Activated CD8-positive, alpha-beta memory T cell treated with anti-CD3 and anti-CD28 coated beads, Interleukin-2, amount 10 ng/mL, durations not matched to agents 7 days and 5 days (primary cell): ENCODE data around the gene TUT7. TPM values are rescaled to one million over a fixed set of nuclear protein-coding genes. Genes with fewer than 3 reads are reported as not detected.
A peak's percentile ranks its signal among the peaks of the same experiment; 100 is the strongest.

Experiments
- ATAC-seq: fragments of 150-1000 bp; cut with Tn5 transposase; one replicate; pipeline ENCODE4 v1.10.0; 2021; ENCODE audit warnings: moderate library complexity
- CTCF ChIA-PET: fragments of 350-600 bp; sonication (Branson Sonifier 250); formaldehyde crosslinking; loops from one replicate; lab custom pipeline; 2021; ENCODE audit warnings: antibody characterized with exemption; lab: Charles Lee
- DNase-seq: peaks from one replicate; pipeline ENCODE4 v3.0.0-alpha.2; 2020
- H3K27ac Mint-ChIP-seq: one replicate; pipeline ENCODE4 v1.8.0; 2021; ENCODE audit warnings: mild to moderate bottlenecking, mixed read lengths
- H3K27me3 Mint-ChIP-seq: one replicate; pipeline ENCODE4 v1.8.0; 2021; ENCODE audit warnings: mixed read lengths
- H3K36me3 Mint-ChIP-seq: one replicate; pipeline ENCODE4 v1.8.0; 2021; ENCODE audit warnings: mild to moderate bottlenecking, mixed read lengths
- H3K4me1 Mint-ChIP-seq: one replicate; pipeline ENCODE4 v1.8.0; 2021; ENCODE audit warnings: mixed read lengths
- H3K4me3 Mint-ChIP-seq: one replicate; pipeline ENCODE4 v1.8.0; 2021; ENCODE audit warnings: mild to moderate bottlenecking, moderate library complexity, mixed read lengths
- H3K9me3 Mint-ChIP-seq: one replicate; pipeline ENCODE4 v1.8.0; 2022; ENCODE audit warnings: low read depth, mixed read lengths
- total RNA-seq, 2 experiments: library from RNA; stranded (reverse); gene quantifications; one replicate each; pipeline ENCODE4 v1.2.3, GENCODE V29; 2021

TUT7 gene
- total RNA-seq, 2 experiments from 2014 or later: 44.9 to 46.7 TPM

- ATAC-seq (peak; percentile 41), DNase-seq (no peak)
- H3K4me3 Mint-ChIP-seq: peak overlapping the region; percentile 82
These were observed 71.2 kb downstream of the TUT7 start for GRCh38 chr9:86282979-86283535.

DNA sequence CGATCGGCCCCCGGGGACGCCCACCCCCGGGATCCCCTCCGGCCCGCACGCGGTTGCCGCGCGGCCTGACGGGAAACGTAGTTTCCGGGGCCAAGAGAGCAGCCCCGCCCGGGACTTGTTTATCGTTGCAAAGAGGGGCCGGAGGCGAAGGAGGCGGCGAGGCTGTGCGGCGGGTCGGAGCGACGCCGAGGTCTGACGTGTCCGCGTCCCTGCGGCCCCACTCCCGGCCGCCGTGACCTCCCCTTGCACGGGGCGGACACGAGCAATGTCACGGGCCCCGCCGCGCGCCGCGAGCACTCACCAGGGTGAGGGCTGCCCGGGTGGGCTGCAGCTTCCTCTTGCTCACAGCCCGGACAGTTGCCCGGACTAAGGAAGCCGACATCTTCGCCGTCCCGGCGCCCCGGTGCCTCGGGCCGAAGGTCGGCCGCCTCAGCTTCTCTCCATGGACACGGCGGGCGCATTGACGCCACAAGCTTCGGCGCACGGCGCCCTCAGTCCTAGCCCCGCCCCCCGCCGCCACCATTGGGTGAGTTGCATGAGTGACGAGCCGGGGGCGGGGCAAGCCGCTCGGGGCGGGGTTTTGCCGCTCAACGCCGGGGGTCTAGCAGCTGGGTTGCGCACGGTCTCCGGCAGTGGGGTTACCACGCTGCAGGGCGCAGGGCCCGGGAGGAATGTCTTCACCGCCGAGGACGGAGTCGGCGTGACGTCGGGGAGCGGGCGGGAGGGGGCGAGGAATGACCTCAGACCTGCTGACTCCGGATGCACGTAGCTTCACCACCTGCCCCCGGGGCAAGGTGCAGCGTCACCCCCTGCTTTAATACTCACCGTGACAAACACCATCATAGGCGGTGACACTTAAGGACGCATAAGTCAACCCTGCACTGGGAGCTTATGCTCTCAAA lies 71.9 kb downstream of the TUT7 start, which contains the start of gene ISCA1:
TSS of gene ISCA1 (minus strand) at position 462 of the 902 bp plus-strand sequence. CDS start at position 382, 80 bp downstream.
- ATAC-seq (peak; percentile 86), DNase-seq (peak; percentile 98)
- Mint-ChIP-seq H3K27ac (peak within 1 kb of the TSS; percentile 88), H3K36me3 (peaks cover 6% of the 10 kb centered on the region), H3K4me3 (peak within 1 kb of the TSS; percentile 82), H3K9me3 (no peaks in the 10 kb centered on the region), H3K4me1 (peaks cover 42% of the 10 kb centered on the region), H3K27me3 (no peaks in the 10 kb centered on the region)
- CTCF ChIA-PET: interaction anchor here (0.7 to 1.1 kb wide), 3 partner anchors 17 to 52 kb away, joined by 3 read pairs; no protein-coding TSS in a partner anchor

More at GRCh38 chr9:86282979-86283535, 71.2 kb downstream of the TUT7 start:
- Mint-ChIP-seq H3K36me3 (peaks cover 9% of the 10 kb centered on the region), H3K27ac (peak overlapping the region; percentile 88), H3K4me1 (peaks cover 39% of the 10 kb centered on the region), H3K9me3 (no peaks in the 10 kb centered on the region), H3K27me3 (no peaks in the 10 kb centered on the region)
- CTCF ChIA-PET: interaction anchor here (0.7 to 1.1 kb wide), 3 partner anchors 16 to 51 kb away, joined by 3 read pairs; no protein-coding TSS in a partner anchor

DNA sequence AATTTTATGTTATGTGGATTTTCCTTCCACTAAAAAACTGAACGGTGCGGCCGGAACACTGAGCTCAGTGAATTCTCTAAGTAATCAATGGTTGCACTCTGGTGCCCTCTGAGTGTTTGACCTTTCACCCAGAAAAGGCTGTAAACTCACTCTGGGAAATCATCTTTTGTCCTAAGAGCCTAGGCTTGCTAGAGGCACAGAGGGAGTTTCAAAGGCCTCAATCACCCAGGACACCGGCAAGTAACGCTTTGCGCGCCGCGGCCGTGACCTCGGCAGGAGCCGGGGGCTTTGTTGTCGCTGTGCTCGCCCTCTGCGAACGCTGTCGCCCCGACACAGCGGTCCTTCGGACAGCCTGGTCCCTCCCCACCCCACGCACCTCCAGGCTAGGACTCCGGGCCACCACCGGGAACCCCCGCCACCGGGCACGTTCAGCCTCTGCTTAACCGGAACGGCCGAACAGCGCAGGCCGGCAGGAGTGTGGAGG lies 72.6 kb downstream of the TUT7 start:
- Mint-ChIP-seq H3K27ac (peak overlapping the region; percentile 88), H3K36me3 (peaks cover 8% of the 10 kb centered on the region), H3K4me3 (peak overlapping the region; percentile 82), H3K27me3 (no peaks in the 10 kb centered on the region), H3K4me1 (peaks cover 46% of the 10 kb centered on the region), H3K9me3 (no peaks in the 10 kb centered on the region)
- DNase-seq (no peak), ATAC-seq (peak; percentile 1)
- CTCF ChIA-PET: interaction anchor here (0.6 to 1.1 kb wide), 4 partner anchors 10 to 52 kb away, joined by 3 to 4 read pairs (median 3); no protein-coding TSS in a partner anchor

DNA sequence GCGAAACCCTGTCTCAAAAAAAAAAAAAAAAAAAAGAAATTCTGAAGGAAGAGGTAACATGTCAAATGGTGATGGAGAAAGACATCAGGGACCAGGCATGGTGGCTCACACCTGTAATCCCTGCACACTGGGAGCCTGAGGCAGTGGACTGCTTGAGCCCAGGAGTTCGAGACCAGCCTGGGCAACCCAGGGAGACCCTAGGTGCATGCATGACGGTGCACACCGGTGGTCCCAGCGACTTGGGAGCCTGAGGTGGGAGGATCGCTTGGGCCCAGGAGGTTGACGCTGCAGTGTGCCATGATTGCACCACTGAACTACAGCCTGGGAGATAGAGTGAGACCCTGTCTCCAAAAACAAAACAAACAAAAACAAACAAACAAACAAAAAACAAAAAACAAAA lies 73.6 kb downstream of the TUT7 start:
- Mint-ChIP-seq H3K36me3 (peaks cover 6% of the 10 kb centered on the region), H3K4me1 (peaks cover 45% of the 10 kb centered on the region), H3K4me3 (peak overlapping the region; percentile 82), H3K9me3 (no peaks in the 10 kb centered on the region), H3K27ac (no peak overlapping the region), H3K27me3 (no peaks in the 10 kb centered on the region)
- CTCF ChIA-PET: interaction anchor here (0.7 to 1.0 kb wide), 2 partner anchors 9 to 17 kb away, joined by 3 to 4 read pairs; no protein-coding TSS in a partner anchor
- no peak for DNase-seq
- no peak for ATAC-seq

DNA sequence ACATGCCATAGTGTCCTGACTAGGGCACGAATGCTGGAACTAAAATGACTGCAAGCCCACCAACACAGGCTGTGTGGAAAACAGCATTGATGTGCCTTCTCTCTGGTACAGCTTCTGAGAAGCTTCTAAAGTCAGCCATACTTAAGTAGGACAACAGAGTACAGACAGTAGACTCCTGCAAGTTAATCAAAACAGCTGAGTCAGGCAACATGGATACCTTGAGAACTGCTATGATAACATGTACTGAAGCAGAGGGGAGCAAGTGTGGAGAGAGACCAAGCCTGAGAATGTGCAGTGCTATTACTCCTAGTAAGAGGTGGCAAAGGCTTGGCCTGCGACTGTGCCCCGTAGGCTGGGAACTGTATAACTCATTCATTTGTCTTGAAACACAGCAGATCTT lies 74.4 kb downstream of the TUT7 start:
- H3K4me1 Mint-ChIP-seq: peaks cover 45% of the 10 kb centered on the region
- H3K27ac Mint-ChIP-seq: no peak overlapping the region
- no peaks in the 10 kb centered on the region for H3K27me3 Mint-ChIP-seq
- H3K9me3 Mint-ChIP-seq: no peaks in the 10 kb centered on the region
- H3K36me3 Mint-ChIP-seq: peaks cover 6% of the 10 kb centered on the region
- DNase-seq: no peak
- ATAC-seq: no peak
- CTCF ChIA-PET: interaction anchor here (0.7 kb wide), 1 partner anchor 16 kb away, joined by 3 read pairs; no protein-coding TSS in a partner anchor
- H3K4me3 Mint-ChIP-seq: no peak overlapping the region

GRCh38 chr9:86277072-86277471 lies 77.1 kb downstream of the TUT7 start:
- no peak overlapping the region for H3K4me3 Mint-ChIP-seq
- no peaks in the 10 kb centered on the region for H3K9me3 Mint-ChIP-seq
- peaks cover 32% of the 10 kb centered on the region for H3K4me1 Mint-ChIP-seq
- CTCF ChIA-PET: interaction anchor here (1.0 to 2.2 kb wide), 3 partner anchors 10 to 600 kb away, joined by 3 to 6 read pairs (median 3); no protein-coding TSS in a partner anchor
- no peak for DNase-seq
- H3K36me3 Mint-ChIP-seq: peaks cover 19% of the 10 kb centered on the region
- no peak for ATAC-seq
- no peak overlapping the region for H3K27ac Mint-ChIP-seq
- H3K27me3 Mint-ChIP-seq: no peaks in the 10 kb centered on the region

DNA sequence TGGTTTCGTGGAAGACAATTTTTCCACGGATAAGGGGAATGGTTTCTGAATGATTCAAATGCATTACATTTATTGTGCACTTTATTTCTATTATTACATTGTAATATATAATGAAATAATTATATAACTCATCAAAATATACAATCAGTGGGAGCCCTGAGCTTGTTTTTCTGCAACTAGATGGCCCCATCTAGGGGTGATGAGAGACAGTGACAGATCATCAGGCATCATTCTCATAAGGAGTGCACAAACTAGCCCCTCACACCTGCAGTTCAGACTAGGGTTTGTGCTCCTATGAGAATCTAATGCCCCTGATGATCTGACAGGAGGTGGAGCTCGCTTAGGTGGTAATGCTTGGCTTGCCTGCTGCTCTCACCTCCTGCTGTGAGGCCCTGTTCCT lies 78.2 kb downstream of the TUT7 start:
- Mint-ChIP-seq H3K4me3 (no peak overlapping the region), H3K9me3 (no peaks in the 10 kb centered on the region), H3K27me3 (no peaks in the 10 kb centered on the region), H3K27ac (no peak overlapping the region), H3K4me1 (peaks cover 26% of the 10 kb centered on the region), H3K36me3 (peaks cover 27% of the 10 kb centered on the region)
- no peak for ATAC-seq
- DNase-seq: no peak
- CTCF ChIA-PET: interaction anchor here (0.7 to 2.2 kb wide), 2 partner anchors 9 to 74 kb away, joined by 3 to 6 read pairs; no protein-coding TSS in a partner anchor

DNA sequence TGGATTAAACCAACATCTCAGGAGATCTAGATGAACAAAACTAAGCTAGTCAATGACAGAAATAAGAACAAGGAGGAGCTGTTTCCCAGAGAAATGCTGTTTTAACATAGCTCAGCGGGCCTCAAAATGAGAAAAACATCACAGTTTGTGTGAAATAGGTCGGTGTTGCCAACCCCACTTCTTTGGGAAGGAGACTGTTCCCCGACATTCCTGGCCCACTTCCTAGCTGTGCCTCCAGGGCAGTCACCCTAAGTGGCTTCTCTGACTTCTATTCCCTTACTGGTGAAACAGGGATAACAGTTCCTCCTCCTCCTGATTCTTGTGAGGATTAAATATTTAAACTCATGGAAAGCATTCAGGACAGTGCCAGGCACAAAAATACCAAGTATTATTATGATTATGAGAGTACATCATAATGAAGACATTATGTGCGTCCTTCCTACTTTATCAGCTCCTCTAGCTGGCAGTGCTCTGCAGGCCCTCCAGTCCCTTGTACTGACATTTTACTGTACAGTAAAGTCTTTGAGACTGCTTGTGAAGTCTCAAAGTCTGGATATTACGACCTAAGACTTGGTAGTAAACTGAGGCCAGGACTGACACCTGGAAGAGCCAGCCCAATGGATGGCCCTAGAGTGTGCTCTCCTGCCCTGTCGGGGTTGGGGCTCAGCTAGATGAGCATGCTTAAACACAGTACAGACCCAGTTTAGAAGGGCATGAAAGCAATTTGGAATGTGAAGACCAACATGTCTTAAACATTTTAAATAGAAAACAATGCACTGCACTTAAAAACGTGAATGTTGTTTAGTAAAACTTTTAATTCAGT lies 79.2 kb downstream of the TUT7 start:
- no peak for ATAC-seq
- peaks cover 20% of the 10 kb centered on the region for H3K4me1 Mint-ChIP-seq
- no peaks in the 10 kb centered on the region for H3K9me3 Mint-ChIP-seq
- H3K36me3 Mint-ChIP-seq: peaks cover 27% of the 10 kb centered on the region
- H3K4me3 Mint-ChIP-seq: no peak overlapping the region
- DNase-seq: no peak
- no peaks in the 10 kb centered on the region for H3K27me3 Mint-ChIP-seq
- CTCF ChIA-PET: no interaction called here
- H3K27ac Mint-ChIP-seq: no peak overlapping the region

- peaks cover 29% of the 10 kb centered on the region for H3K36me3 Mint-ChIP-seq
- no peak for DNase-seq
- H3K27me3 Mint-ChIP-seq: no peaks in the 10 kb centered on the region
- CTCF ChIA-PET: no interaction called here
- no peak for ATAC-seq
- no peaks in the 10 kb centered on the region for H3K9me3 Mint-ChIP-seq
- peaks cover 5% of the 10 kb centered on the region for H3K4me1 Mint-ChIP-seq
- no peak overlapping the region for H3K27ac Mint-ChIP-seq
- H3K4me3 Mint-ChIP-seq: no peak overlapping the region
These were observed 82.0 kb downstream of the TUT7 start for GRCh38 chr9:86272221-86272620.

DNA sequence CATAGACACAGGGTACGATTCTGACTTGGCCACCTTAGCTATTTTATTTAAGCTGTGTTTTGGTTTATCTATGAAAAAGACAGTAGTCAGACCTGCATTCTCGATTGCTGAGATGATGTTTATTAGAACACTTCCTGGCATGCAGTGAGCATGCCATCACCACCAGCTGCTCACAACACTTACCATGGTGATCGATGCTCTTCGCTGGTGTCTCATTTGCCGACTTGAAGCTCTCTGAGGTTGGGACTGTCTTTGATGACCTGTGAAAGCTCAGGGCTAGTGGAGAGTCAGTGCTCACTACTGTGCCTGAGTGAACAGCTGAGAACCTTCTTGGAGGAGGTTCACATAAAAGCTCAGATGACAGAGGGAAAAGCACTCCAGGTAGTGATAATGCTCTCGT lies 90.3 kb downstream of the TUT7 start:
- H3K36me3 Mint-ChIP-seq: peaks cover 10% of the 10 kb centered on the region

DNA sequence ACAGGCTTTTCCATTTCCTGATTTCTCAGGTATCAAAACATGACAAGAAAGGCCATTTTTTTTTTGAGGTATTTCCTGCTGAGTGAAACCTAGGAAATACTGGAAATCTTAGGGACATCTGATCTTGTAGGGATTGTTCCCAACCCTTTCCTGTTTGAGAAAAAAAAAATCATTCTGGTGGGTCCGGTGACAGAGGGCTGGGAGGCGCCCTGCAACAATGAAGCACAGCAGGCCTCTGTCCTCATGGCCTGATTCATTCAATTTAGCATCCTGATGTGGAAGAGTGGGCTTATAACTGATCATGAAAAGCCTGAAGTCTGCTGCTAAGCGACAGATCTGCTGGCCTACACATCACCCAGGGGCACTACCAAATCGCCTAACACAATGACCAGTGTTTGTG lies 91.7 kb downstream of the TUT7 start:
- Mint-ChIP-seq H3K4me3 (no peak overlapping the region), H3K27ac (no peak overlapping the region), H3K27me3 (no peaks in the 10 kb centered on the region), H3K9me3 (no peaks in the 10 kb centered on the region), H3K4me1 (peaks cover 1% of the 10 kb centered on the region), H3K36me3 (peaks cover 10% of the 10 kb centered on the region)
- DNase-seq (no peak), ATAC-seq (no peak)
- CTCF ChIA-PET: interaction anchor here (1.2 kb wide), 1 partner anchor 60 kb away, joined by 4 read pairs; no protein-coding TSS in a partner anchor

More for the DNA sequence above, 90.3 kb downstream of the TUT7 start:
- Mint-ChIP-seq H3K9me3 (no peaks in the 10 kb centered on the region), H3K27me3 (no peaks in the 10 kb centered on the region), H3K4me1 (peaks cover 1% of the 10 kb centered on the region), H3K27ac (no peak overlapping the region), H3K4me3 (no peak overlapping the region)
- CTCF ChIA-PET: interaction anchor here (0.6 to 1.1 kb wide), 2 partner anchors 8 to 16 kb away, joined by 3 read pairs; no protein-coding TSS in a partner anchor
- DNase-seq (no peak), ATAC-seq (no peak)

- Mint-ChIP-seq H3K4me1 (no peaks in the 10 kb centered on the region), H3K9me3 (no peaks in the 10 kb centered on the region), H3K27me3 (no peaks in the 10 kb centered on the region), H3K36me3 (peaks cover 5% of the 10 kb centered on the region), H3K27ac (no peak within 1 kb of the TSS), H3K4me3 (no peak within 1 kb of the TSS)
- no peak for DNase-seq
- CTCF ChIA-PET: no interaction called here
- ATAC-seq: no peak
These were observed 94.7 kb downstream of the TUT7 start, which contains the start of gene C9orf153 for GRCh38 chr9:86259557-86259956. Gene C9orf153 (minus strand): TSS chr9:86259657. CDS start chr9:86229603, 30,054 bp downstream.
